HG03045 (cell line): ENCODE measurements around the gene KIF26A.

Source experiments
- ATAC-seq: cut with Tn5 transposase; IDR thresholded peaks from one replicate; pipeline ENCODE4 v1.9.1; 2021; ENCODE audit warnings: mild to moderate bottlenecking, moderate library complexity; ENCODE audit not compliant: unreplicated experiment

The KIF26A gene

GRCh38 chr14:104112609-104113571 lies 25.5 kb upstream of the KIF26A start:
- ATAC-seq = no peak

GRCh38 chr14:104113631-104114420 lies 24.6 kb upstream of the KIF26A start:
- no peak for ATAC-seq

GRCh38 chr14:104114421-104115130 lies 23.8 kb upstream of the KIF26A start:
- no peak for ATAC-seq

GRCh38 chr14:104115131-104115600 lies 23.2 kb upstream of the KIF26A start:
- no peak for ATAC-seq

- ATAC-seq = no peak
These were observed 22.6 kb upstream of the KIF26A start for GRCh38 chr14:104115691-104116287.

GRCh38 chr14:104116288-104116755 lies 22.1 kb upstream of the KIF26A start:
- no peak for ATAC-seq

- ATAC-seq = no peak
These were observed 21.5 kb upstream of the KIF26A start for GRCh38 chr14:104116756-104117340.

- ATAC-seq = no peak
These were observed 20.9 kb upstream of the KIF26A start for GRCh38 chr14:104117341-104118005.

GRCh38 chr14:104118006-104118844 lies 20.2 kb upstream of the KIF26A start:
- no peak for ATAC-seq

- no peak for ATAC-seq
These were observed 19.3 kb upstream of the KIF26A start for GRCh38 chr14:104119119-104119487.

GRCh38 chr14:104119488-104120251 lies 18.7 kb upstream of the KIF26A start:
- no peak for ATAC-seq

- ATAC-seq = no peak
These were observed 18.1 kb upstream of the KIF26A start for GRCh38 chr14:104120281-104120741.

GRCh38 chr14:104121142-104121541 lies 17.2 kb upstream of the KIF26A start:
- ATAC-seq = no peak

- ATAC-seq = no peak
These were observed 14.5 kb upstream of the KIF26A start for GRCh38 chr14:104123879-104124278.

- ATAC-seq = no peak
These were observed 13.4 kb upstream of the KIF26A start for GRCh38 chr14:104125011-104125410.

- no peak for ATAC-seq
These were observed 11.6 kb upstream of the KIF26A start for GRCh38 chr14:104126753-104127152.

GRCh38 chr14:104128981-104129380 lies 9.4 kb upstream of the KIF26A start:
- no peak for ATAC-seq

- ATAC-seq = no peak
These were observed 8.8 kb upstream of the KIF26A start for GRCh38 chr14:104129556-104129955.
